SU-DHL-6 (cell line): Measurements from ENCODE around the gene FNIP2.

Experiments
- EZH2phosphoT487 ChIP-seq: fragments of 200-600 bp; sonication (generic), shearing (Covaris generic); conservative IDR thresholded peaks from 2 replicates; pipeline ENCODE4 v1.6.1; 2018; ENCODE audit warnings: mild to moderate bottlenecking, antibody characterized with exemption, low read length, moderate library complexity, mixed read lengths
- TF ChIP-seq, protein P1 (sequence below): fragments of 200-600 bp; sonication (generic); IDR thresholded peaks from one replicate; pipeline ENCODE4 v1.5.1; 2017; ENCODE audit warnings: antibody characterized with exemption, mild to moderate bottlenecking, low read length, moderate library complexity; ENCODE audit not compliant: insufficient read depth, poor library complexity, severe bottlenecking

DNA sequence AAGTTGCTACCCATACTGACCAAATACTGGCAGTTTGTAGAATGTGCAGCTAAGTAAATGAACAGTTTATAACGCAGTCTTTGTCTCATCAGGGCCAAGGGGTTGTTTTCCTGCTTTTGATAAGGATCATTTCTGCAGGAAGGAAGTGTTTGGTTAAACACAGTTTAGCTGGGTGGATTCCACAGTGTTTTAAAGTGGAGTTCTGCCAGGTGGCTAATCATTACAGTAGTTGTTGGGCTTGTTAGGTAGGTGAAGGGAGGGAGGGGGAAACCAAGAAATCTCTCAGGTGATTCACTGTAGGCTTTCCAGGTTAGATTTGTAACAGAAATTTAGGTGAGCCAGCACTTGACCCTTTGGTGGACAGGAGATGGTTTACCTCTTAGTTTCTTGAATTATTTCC, 58.1 kb downstream of the FNIP2 start:
- TF ChIP-seq, protein P1, sequence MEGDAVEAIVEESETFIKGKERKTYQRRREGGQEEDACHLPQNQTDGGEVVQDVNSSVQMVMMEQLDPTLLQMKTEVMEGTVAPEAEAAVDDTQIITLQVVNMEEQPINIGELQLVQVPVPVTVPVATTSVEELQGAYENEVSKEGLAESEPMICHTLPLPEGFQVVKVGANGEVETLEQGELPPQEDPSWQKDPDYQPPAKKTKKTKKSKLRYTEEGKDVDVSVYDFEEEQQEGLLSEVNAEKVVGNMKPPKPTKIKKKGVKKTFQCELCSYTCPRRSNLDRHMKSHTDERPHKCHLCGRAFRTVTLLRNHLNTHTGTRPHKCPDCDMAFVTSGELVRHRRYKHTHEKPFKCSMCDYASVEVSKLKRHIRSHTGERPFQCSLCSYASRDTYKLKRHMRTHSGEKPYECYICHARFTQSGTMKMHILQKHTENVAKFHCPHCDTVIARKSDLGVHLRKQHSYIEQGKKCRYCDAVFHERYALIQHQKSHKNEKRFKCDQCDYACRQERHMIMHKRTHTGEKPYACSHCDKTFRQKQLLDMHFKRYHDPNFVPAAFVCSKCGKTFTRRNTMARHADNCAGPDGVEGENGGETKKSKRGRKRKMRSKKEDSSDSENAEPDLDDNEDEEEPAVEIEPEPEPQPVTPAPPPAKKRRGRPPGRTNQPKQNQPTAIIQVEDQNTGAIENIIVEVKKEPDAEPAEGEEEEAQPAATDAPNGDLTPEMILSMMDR: no peak
- no peak for TF ChIP-seq EZH2phosphoT487
